HG03103 (cell line): ENCODE measurements around the gene CCDC117.
"Not testable (repeated sequence)": the region's sequence is repeated elsewhere in the genome, so short reads cannot be mapped to it uniquely, and the experiment has no call there.

Experiments used
- ATAC-seq: cut with Tn5 transposase; IDR thresholded peaks from one replicate; pipeline ENCODE4 v1.9.1; 2021; ENCODE audit warnings: low read depth; ENCODE audit not compliant: unreplicated experiment

CCDC117 gene

GRCh38 chr22:28772633-28773460 is at the start of gene CCDC117:
Gene CCDC117, plus strand, starts transcription at chr22:28772695. Its CDS starts 155 bp downstream, at chr22:28772850.
- peak; percentile 81 for ATAC-seq

GRCh38 chr22:28728002-28728401 is 44.5 kb upstream of the CCDC117 start:
- no peak for ATAC-seq

- no peak for ATAC-seq
Observed at GRCh38 chr22:28728621-28729313, 43.7 kb upstream of the CCDC117 start.

GRCh38 chr22:28730179-28730578 is 42.3 kb upstream of the CCDC117 start:
- no peak for ATAC-seq

- no peak for ATAC-seq
Observed at GRCh38 chr22:28734393-28734792, 38.1 kb upstream of the CCDC117 start.

- no peak for ATAC-seq
Observed at GRCh38 chr22:28736301-28737155, 36.0 kb upstream of the CCDC117 start.

GRCh38 chr22:28737701-28738100 is 34.8 kb upstream of the CCDC117 start:
- ATAC-seq, result no peak

GRCh38 chr22:28738876-28739275 is 33.6 kb upstream of the CCDC117 start:
- ATAC-seq, result not testable (repeated sequence)

GRCh38 chr22:28741200-28741784 is 31.2 kb upstream of the CCDC117 start:
- ATAC-seq, result no peak

- ATAC-seq, result peak; percentile 85
Observed at GRCh38 chr22:28741785-28742561, 30.5 kb upstream of the CCDC117 start, which contains the start of the genes CHEK2 and HSCB. Gene CHEK2, minus strand, starts transcription at chr22:28741820. Its CDS starts 7,099 bp downstream, at chr22:28734721. Gene HSCB, plus strand, starts transcription at chr22:28742039. Its CDS starts 57 bp downstream, at chr22:28742096.

- ATAC-seq, result no peak
Observed at GRCh38 chr22:28742562-28742962, 29.9 kb upstream of the CCDC117 start.

GRCh38 chr22:28743852-28744251 is 28.6 kb upstream of the CCDC117 start:
- ATAC-seq, result no peak

- ATAC-seq, result no peak
Observed at GRCh38 chr22:28750471-28750881, 22.0 kb upstream of the CCDC117 start.

- ATAC-seq, result not testable (repeated sequence)
Observed at GRCh38 chr22:28754512-28754911, 18.0 kb upstream of the CCDC117 start.

- no peak for ATAC-seq
Observed at GRCh38 chr22:28759861-28760560, 12.5 kb upstream of the CCDC117 start.

- ATAC-seq, result no peak
Observed at GRCh38 chr22:28761449-28761755, 11.1 kb upstream of the CCDC117 start.

- not testable (repeated sequence) for ATAC-seq
Observed at GRCh38 chr22:28762000-28762399, 10.5 kb upstream of the CCDC117 start.

- no peak for ATAC-seq
Observed at GRCh38 chr22:28766628-28767027, 5.9 kb upstream of the CCDC117 start.
